Choroid plexus epithelial cell (primary cell): ENCODE results near the gene ADAMTS13.

Experiments
- DNase-seq: peaks from one replicate; pipeline ENCODE4 v3.0.0-alpha.2; 2010; ENCODE audit warnings: low read depth
- H3K4me3 ChIP-seq: 2 replicates; pipeline ENCODE4 v1.5.1; 2011; ENCODE audit warnings: low read depth, mild to moderate bottlenecking, control low read depth, low read length, moderate library complexity
- CTCF ChIP-seq: conservative IDR thresholded peaks from 2 replicates; pipeline ENCODE4 v1.5.1; 2011; ENCODE audit warnings: low read depth, mild to moderate bottlenecking, control low read depth, inconsistent platforms, low read length, moderate library complexity

Gene ADAMTS13

GRCh38 chr9:133490201-133490681 lies 68.1 kb downstream of the ADAMTS13 start:
- no peak for DNase-seq
- TF ChIP-seq CTCF: no peak
- no peak overlapping the region for H3K4me3 ChIP-seq

GRCh38 chr9:133490865-133491655 lies 68.9 kb downstream of the ADAMTS13 start:
- TF ChIP-seq CTCF: no peak
- no peak overlapping the region for H3K4me3 ChIP-seq
- no peak for DNase-seq

GRCh38 chr9:133491656-133491925 lies 69.4 kb downstream of the ADAMTS13 start:
- no peak for DNase-seq
- no peak for TF ChIP-seq CTCF
- H3K4me3 ChIP-seq: no peak overlapping the region

GRCh38 chr9:133492061-133493021 lies 70.2 kb downstream of the ADAMTS13 start:
- TF ChIP-seq CTCF: no peak
- no peak for DNase-seq
- H3K4me3 ChIP-seq: no peak overlapping the region

- no peak for TF ChIP-seq CTCF
- no peak for DNase-seq
- no peak overlapping the region for H3K4me3 ChIP-seq
Observed at GRCh38 chr9:133493428-133493827, 71.3 kb downstream of the ADAMTS13 start.

GRCh38 chr9:133493845-133494540 lies 71.8 kb downstream of the ADAMTS13 start:
- no peak overlapping the region for H3K4me3 ChIP-seq
- no peak for TF ChIP-seq CTCF
- no peak for DNase-seq
